ENCODE data around the gene ATF2.

DNA sequence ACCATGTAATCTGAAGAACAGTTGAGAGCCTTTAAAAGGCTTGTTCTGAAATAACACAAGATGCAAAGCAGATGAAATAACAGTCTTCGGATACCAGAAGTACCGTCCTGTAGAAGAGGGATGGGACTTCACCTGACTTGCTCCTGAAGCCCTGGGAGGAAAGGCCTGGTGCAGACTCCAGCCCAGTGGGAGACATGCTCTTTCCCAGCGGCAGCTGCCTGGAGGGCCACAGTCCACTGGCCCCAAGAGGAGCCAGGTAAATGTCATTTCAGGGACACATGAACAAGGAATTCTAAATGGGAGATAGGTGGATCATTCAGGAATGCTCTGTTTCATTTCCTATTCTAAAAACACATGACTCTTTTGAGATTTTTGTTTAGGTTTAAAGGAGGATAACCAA lies 140.2 kb downstream of the ATF2 start:
- TF ChIP-seq ZFP1 (CRISPR knock-in tag; IDR thresholded peaks at IDR 0.05) (no peak), PREB (CRISPR knock-in tag; IDR thresholded peaks at IDR 0.05) (no peak)
